PFSK-1 (cell line): ENCODE measurements around the gene KIAA1549.

Experiments
- POLR2AphosphoS5 ChIP-seq: IDR thresholded peaks from 2 replicates; pipeline ENCODE4 v1.6.1; 2012; ENCODE audit warnings: low read depth, mild to moderate bottlenecking, control low read depth, low read length, moderate library complexity
- SIN3A ChIP-seq: IDR thresholded peaks from 2 replicates; pipeline ENCODE4 v1.6.1; 2012; ENCODE audit warnings: mild to moderate bottlenecking, low read length, moderate library complexity, borderline replicate concordance; ENCODE audit not compliant: insufficient read depth
- TF ChIP-seq, protein P1 (sequence below), 2 experiments: IDR thresholded peaks; 2 replicates each; pipeline versions ENCODE4 v1.6.1 to v1.8.0; 2011 to 2012; ENCODE audit warnings: low read depth in 2 of 2, low read length in 2 of 2, control low read depth in 1 of 2, inconsistent platforms in 1 of 2, mild to moderate bottlenecking in 1 of 2, moderate library complexity in 1 of 2; ENCODE audit not compliant: insufficient read depth in 1 of 2

DNA sequence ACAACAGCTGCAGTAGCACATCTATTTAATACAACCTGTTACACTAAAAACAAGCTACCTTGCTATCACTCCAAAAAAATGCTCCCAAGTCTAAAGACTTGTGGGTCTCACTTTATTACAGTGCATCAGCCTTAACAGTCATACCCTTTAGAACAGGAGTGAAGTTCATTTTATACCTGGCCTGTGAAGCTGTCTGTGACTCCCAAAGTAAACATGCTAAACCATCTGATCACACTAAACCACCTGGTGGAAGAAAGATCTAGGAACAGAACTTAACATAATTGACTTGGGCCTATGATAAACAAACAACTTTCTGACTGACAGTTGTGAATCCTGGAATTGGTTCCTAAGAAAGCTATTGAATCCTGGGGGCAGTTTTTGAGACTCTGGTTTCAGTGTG is 102.3 kb downstream of the KIAA1549 start:
- TF ChIP-seq POLR2AphosphoS5 (no peak), SIN3A (no peak)
- TF ChIP-seq, protein P1, sequence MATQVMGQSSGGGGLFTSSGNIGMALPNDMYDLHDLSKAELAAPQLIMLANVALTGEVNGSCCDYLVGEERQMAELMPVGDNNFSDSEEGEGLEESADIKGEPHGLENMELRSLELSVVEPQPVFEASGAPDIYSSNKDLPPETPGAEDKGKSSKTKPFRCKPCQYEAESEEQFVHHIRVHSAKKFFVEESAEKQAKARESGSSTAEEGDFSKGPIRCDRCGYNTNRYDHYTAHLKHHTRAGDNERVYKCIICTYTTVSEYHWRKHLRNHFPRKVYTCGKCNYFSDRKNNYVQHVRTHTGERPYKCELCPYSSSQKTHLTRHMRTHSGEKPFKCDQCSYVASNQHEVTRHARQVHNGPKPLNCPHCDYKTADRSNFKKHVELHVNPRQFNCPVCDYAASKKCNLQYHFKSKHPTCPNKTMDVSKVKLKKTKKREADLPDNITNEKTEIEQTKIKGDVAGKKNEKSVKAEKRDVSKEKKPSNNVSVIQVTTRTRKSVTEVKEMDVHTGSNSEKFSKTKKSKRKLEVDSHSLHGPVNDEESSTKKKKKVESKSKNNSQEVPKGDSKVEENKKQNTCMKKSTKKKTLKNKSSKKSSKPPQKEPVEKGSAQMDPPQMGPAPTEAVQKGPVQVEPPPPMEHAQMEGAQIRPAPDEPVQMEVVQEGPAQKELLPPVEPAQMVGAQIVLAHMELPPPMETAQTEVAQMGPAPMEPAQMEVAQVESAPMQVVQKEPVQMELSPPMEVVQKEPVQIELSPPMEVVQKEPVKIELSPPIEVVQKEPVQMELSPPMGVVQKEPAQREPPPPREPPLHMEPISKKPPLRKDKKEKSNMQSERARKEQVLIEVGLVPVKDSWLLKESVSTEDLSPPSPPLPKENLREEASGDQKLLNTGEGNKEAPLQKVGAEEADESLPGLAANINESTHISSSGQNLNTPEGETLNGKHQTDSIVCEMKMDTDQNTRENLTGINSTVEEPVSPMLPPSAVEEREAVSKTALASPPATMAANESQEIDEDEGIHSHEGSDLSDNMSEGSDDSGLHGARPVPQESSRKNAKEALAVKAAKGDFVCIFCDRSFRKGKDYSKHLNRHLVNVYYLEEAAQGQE (IDR thresholded peaks at IDR 0.05; ENCODE audit: insufficient read depth in 1 of 2, low read depth in 2 of 2, low read length in 2 of 2): no peak
